HEK293 (cell line): ENCODE results near the gene KLF13.

Experiments
- CTCF ChIP-seq: fragments of 450-650 bp; formaldehyde crosslinking; IDR thresholded peaks from 2 replicates; pipeline ENCODE4 v1.5.1; 2016; ENCODE audit warnings: missing biosample characterization, missing genetic modification characterization
- MZF1 ChIP-seq: fragments of 450-650 bp; formaldehyde crosslinking; IDR thresholded peaks from 2 replicates; pipeline ENCODE4 v1.5.1; 2017; ENCODE audit warnings: missing biosample characterization, missing genetic modification characterization, borderline replicate concordance
- ZNF121 ChIP-seq: fragments of 450-650 bp; formaldehyde crosslinking; IDR thresholded peaks from 2 replicates; pipeline ENCODE4 v1.5.1; 2016; ENCODE audit warnings: missing biosample characterization, missing genetic modification characterization
- ZNF146 ChIP-seq: fragments of 450-650 bp; formaldehyde crosslinking; IDR thresholded peaks from 2 replicates; pipeline ENCODE4 v1.5.1; 2016; ENCODE audit warnings: missing biosample characterization, missing genetic modification characterization

- TF ChIP-seq ZNF121 (tag by site-specific recombination), result no peak
- TF ChIP-seq ZNF146 (tag by site-specific recombination), result no peak
- TF ChIP-seq MZF1, result no peak
- no peak for TF ChIP-seq CTCF (tag by site-specific recombination)
Observed at GRCh38 chr15:31347981-31348803, 21.6 kb downstream of the KLF13 start.
